GM21390 (cell line): Measurements from ENCODE around the gene HAUS7.
"Not testable (repeated sequence)": the region's sequence is repeated elsewhere in the genome, so short reads cannot be mapped to it uniquely, and the experiment has no call there.

Experiments
- ATAC-seq: cut with Tn5 transposase; IDR thresholded peaks from one replicate; pipeline ENCODE4 v1.9.1; 2021; ENCODE audit not compliant: unreplicated experiment

Gene HAUS7

GRCh38 chrX:153411255-153411987 lies 59.0 kb downstream of the HAUS7 start, which contains the start of gene ZFP92:
TSS of gene ZFP92 (plus strand) at chrX:153411472. CDS start at chrX:153418323, 6,851 bp downstream.
- ATAC-seq: peak; percentile 76

DNA sequence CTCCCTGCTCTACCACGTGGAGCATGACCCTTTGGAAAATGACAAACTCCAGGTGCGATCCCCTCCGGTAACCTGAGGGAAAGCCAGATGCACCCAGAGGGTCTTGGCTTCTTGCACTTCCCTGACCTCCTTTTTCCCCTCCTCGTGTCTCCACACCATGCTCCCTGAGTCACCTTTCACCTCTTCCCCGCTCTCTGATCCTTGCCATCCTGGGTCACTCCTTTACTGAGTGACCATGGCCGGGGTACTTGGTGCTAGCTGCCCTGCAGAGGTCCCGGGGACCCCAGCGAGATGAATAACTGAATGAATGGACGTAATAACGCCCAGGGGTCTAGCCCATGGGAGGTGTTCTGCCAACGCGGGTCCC lies 59.5 kb downstream of the HAUS7 start:
- no peak for ATAC-seq

GRCh38 chrX:153410373-153410772 lies 60.0 kb downstream of the HAUS7 start:
- ATAC-seq: no peak

GRCh38 chrX:153409414-153410101 lies 60.8 kb downstream of the HAUS7 start:
- ATAC-seq: no peak

- no peak for ATAC-seq
Measured at GRCh38 chrX:153408871-153409351, 61.5 kb downstream of the HAUS7 start.

- no peak for ATAC-seq
Measured at GRCh38 chrX:153408221-153408721, 62.1 kb downstream of the HAUS7 start.

DNA sequence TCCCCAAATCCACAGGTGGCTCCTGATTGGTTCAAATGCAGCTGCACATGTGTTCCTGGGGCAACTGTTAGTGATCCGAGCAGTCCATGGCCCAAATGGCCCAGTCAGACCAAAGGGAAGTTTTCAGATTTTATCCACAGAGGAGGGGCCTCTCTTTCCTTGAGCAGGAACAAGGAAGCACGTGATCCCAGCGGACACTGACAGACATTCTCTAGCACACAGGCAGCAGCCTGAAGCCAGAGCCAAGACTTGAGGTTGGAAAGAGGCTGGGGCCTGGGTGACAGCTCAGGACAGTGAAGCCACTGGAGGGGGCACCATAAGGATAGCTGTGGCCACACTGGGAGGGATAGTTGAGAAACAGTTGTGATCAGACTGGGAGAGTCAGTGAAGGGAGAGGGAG lies 62.6 kb downstream of the HAUS7 start:
- ATAC-seq: no peak

- no peak for ATAC-seq
Measured at GRCh38 chrX:153406903-153407302, 63.5 kb downstream of the HAUS7 start.

DNA sequence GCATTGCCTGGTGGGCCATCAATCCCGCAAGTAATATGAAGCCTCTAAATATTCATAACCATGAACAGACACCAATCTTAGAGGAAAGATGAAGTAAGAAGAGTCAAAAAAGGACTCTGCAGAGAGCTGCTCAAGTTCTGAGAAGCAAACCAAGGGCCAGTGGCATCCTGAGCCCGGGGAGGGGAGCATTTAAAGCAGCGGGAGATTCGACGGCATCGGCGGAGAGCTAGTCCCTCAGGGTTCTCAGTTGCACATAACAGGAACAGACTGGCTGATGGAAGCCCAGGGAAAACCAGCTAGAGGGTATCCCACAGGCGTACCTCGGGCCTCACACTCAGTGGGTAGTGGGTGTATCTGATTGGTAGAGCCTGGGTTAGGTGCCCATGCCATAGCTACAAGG lies 64.4 kb downstream of the HAUS7 start:
- ATAC-seq: no peak

DNA sequence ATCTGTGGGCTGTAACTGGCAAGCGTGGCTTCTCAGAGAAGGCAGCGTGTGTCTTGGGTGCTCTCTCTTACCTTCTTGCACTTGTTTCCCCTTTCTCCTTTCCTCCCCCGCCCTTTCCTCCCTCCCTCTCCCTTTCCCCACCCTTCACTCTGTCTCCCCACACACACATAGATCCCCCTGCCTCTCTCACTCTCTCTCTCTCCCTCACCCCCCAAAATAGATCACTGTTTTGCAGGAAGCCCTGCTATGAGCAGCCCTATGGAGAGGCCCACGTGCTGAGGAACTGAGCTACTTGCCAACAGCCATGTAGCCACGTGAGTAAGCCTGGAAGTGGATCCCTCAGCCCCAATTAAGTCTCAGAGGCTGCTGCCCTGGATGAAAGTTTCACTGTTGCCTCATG lies 65.0 kb downstream of the HAUS7 start:
- no peak for ATAC-seq

DNA sequence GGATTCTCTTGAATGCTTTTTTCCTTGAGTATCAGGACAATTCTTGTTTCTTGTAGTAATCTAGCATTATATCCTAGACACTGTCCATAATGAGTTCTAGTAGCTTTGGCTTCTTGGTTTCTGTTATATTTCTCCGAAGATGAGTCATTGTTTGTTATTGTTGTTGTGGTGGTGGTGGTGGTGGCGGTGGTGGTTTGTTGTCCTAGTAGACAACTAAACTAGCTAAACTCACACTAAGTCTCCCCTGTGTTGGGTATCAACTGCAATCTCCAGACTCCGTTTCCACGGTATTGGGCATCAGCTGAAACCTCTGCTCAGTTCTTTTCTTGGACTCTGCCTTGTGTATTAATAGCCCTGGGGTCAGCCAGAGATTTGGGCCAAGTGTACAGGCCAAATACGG lies 66.0 kb downstream of the HAUS7 start:
- not testable (repeated sequence) for ATAC-seq

DNA sequence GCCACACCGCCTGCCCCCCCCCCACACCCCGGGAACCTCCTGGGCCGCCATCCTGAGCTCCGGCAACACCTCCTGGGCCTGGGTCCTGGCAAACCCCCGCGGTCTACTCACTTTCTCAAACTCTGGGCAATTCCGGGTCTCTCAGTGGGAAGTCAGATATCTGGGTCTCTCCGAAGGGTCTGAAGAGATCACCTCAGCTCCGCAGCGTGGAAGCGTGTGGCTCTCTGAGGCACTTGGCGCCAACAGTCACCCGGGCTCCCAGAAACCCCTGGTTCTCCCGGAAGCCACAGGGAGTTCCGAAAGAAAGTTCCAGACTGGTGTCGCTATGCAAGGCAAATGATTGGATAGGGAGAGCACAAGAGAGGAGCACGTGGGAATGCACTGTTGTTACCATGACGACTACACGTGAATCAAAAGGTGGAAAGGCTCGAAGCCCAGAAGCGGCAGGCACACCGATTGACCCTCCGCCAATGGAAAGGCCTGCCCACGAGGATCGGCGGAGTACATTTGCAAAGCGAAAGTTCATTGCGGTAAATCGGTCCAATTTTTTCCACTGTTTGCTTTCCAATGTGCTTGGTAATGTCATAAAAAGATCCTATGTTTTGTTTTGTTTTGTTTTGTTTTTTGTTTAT lies 69.1 kb downstream of the HAUS7 start, which contains the start of gene PNMA6E:
PNMA6E (minus strand) TSS at position 218 of the 632 bp plus-strand sequence. CDS start 2,501 bp downstream, outside the sequence.
- ATAC-seq: no peak

- no peak for ATAC-seq
Measured at GRCh38 chrX:153400146-153401132, 69.9 kb downstream of the HAUS7 start.

- no peak for ATAC-seq
Measured at GRCh38 chrX:153398275-153398960, 72.0 kb downstream of the HAUS7 start.
